Astrocyte (in vitro differentiated cells and primary cell): ENCODE results near the gene EIF1. TPM values are rescaled to one million over a fixed set of nuclear protein-coding genes. Genes with fewer than 3 reads are reported as not detected.

Source experiments
- DNase-seq: peaks from one replicate; pipeline ENCODE4 v3.0.0-alpha.2; 2010; ENCODE audit warnings: low read depth
- FAIRE-seq: peaks from 2 replicates; lab custom pipeline; 2011; peaks lifted over from hg19 to GRCh38; lab: Jason Lieb, UNC
- H2AFZ ChIP-seq: 2 replicates; pipeline ENCODE4 v1.6.0; 2012; ENCODE audit warnings: low read depth, low read length, inconsistent platforms
- H3K27ac ChIP-seq: 2 replicates; pipeline ENCODE4 v1.5.1; 2011; ENCODE audit warnings: low read depth, low read length, inconsistent platforms
- H3K27me3 ChIP-seq: 2 replicates; pipeline ENCODE4 v1.6.0; 2011; ENCODE audit warnings: low read length, inconsistent platforms; ENCODE audit not compliant: insufficient read depth
- H3K36me3 ChIP-seq: 2 replicates; pipeline ENCODE4 v1.5.1; 2011; ENCODE audit warnings: low read length, inconsistent platforms; ENCODE audit not compliant: insufficient read depth
- H3K4me1 ChIP-seq: 2 replicates; pipeline ENCODE4 v1.5.1; 2011; ENCODE audit warnings: low read length, inconsistent platforms; ENCODE audit not compliant: insufficient read depth
- H3K4me2 ChIP-seq: 2 replicates; pipeline ENCODE4 v1.6.0; 2012; ENCODE audit warnings: low read length, inconsistent platforms
- H3K4me3 ChIP-seq: 2 replicates; pipeline ENCODE4 v1.5.1; 2011; ENCODE audit warnings: low read depth, mild to moderate bottlenecking, low read length, inconsistent platforms; ENCODE audit not compliant: insufficient read depth
- H3K79me2 ChIP-seq: 2 replicates; pipeline ENCODE4 v1.6.0; 2012; ENCODE audit warnings: mild to moderate bottlenecking, low read length, inconsistent platforms; ENCODE audit not compliant: insufficient read depth
- H3K9ac ChIP-seq: 2 replicates; pipeline ENCODE4 v1.6.0; 2012; ENCODE audit warnings: mild to moderate bottlenecking, low read length, inconsistent platforms
- H3K9me3 ChIP-seq: 2 replicates; pipeline ENCODE4 v1.5.1; 2012; ENCODE audit warnings: low read depth, mild to moderate bottlenecking, low read length, inconsistent platforms; ENCODE audit not compliant: insufficient read depth
- H4K20me1 ChIP-seq: 2 replicates; pipeline ENCODE4 v1.6.0; 2012; ENCODE audit warnings: low read length, inconsistent platforms; ENCODE audit not compliant: insufficient read depth
- H3K27ac Mint-ChIP-seq: one replicate; pipeline ENCODE4 v1.8.0; 2021; ENCODE audit warnings: mild to moderate bottlenecking, mixed read lengths; ENCODE audit not compliant: unreplicated experiment
- H3K27me3 Mint-ChIP-seq: one replicate; pipeline ENCODE4 v1.8.0; 2021; ENCODE audit warnings: low read depth, mixed read lengths; ENCODE audit not compliant: unreplicated experiment
- H3K36me3 Mint-ChIP-seq: one replicate; pipeline ENCODE4 v1.8.0; 2021; ENCODE audit warnings: low read depth, mixed read lengths; ENCODE audit not compliant: unreplicated experiment
- H3K4me1 Mint-ChIP-seq: one replicate; pipeline ENCODE4 v1.8.0; 2021; ENCODE audit warnings: low read depth, mixed read lengths; ENCODE audit not compliant: unreplicated experiment
- H3K4me3 Mint-ChIP-seq: one replicate; pipeline ENCODE4 v1.8.0; 2021; ENCODE audit warnings: mild to moderate bottlenecking, moderate library complexity, mixed read lengths; ENCODE audit not compliant: unreplicated experiment
- H3K9me3 Mint-ChIP-seq: one replicate; pipeline ENCODE4 v1.8.0; 2021; ENCODE audit warnings: mild to moderate bottlenecking, mixed read lengths; ENCODE audit not compliant: unreplicated experiment
- CTCF ChIP-seq: IDR thresholded peaks from 2 replicates; pipeline ENCODE4 v1.5.1; 2011; ENCODE audit warnings: low read depth, mild to moderate bottlenecking, inconsistent platforms, low read length, moderate library complexity; ENCODE audit not compliant: insufficient read depth
- EZH2 ChIP-seq: IDR thresholded peaks from 2 replicates; pipeline ENCODE4 v1.6.1; 2012; ENCODE audit warnings: mild to moderate bottlenecking, low read length, inconsistent platforms; ENCODE audit not compliant: insufficient read depth
- total RNA-seq: library from RNA; stranded (reverse); gene quantifications from 2 replicates; pipeline ENCODE4 v1.2.1, GENCODE V29; 2021

EIF1 gene
- total RNA-seq, 1 donor from 2014 or later: 767 TPM

GRCh38 chr17:41647038-41647813 lies 41.5 kb upstream of the EIF1 start:
- Histone ChIP-seq H3K4me3 (no peak overlapping the region), H4K20me1 (no peaks in the 10 kb centered on the region), H3K27ac (no peak overlapping the region), H3K36me3 (no peaks in the 10 kb centered on the region), H3K79me2 (no peaks in the 10 kb centered on the region), H3K9ac (no peak overlapping the region), H3K9me3 (no peaks in the 10 kb centered on the region), H3K4me2 (peak overlapping the region; percentile 89), H3K27me3 (no peaks in the 10 kb centered on the region), H2AFZ (peak overlapping the region; percentile 96), H3K4me1 (peaks cover 14% of the 10 kb centered on the region)
- FAIRE-seq: no peak
- TF ChIP-seq EZH2 (no peak), CTCF (no peak)
- Mint-ChIP-seq H3K27me3 (peaks cover 3% of the 10 kb centered on the region), H3K4me1 (peaks cover 12% of the 10 kb centered on the region), H3K27ac (no peak overlapping the region), H3K9me3 (no peaks in the 10 kb centered on the region), H3K36me3 (no peaks in the 10 kb centered on the region), H3K4me3 (no peak overlapping the region)
- DNase-seq: no peak

GRCh38 chr17:41647940-41648410 lies 40.7 kb upstream of the EIF1 start:
- H3K4me1 Mint-ChIP-seq: peaks cover 12% of the 10 kb centered on the region
- peak overlapping the region; percentile 5 for H3K27ac ChIP-seq
- no peaks in the 10 kb centered on the region for H3K27me3 Mint-ChIP-seq
- H3K9ac ChIP-seq: peak overlapping the region; percentile 70
- no peaks in the 10 kb centered on the region for H4K20me1 ChIP-seq
- H3K9me3 ChIP-seq: no peaks in the 10 kb centered on the region
- H3K9me3 Mint-ChIP-seq: no peaks in the 10 kb centered on the region
- H3K36me3 ChIP-seq: no peaks in the 10 kb centered on the region
- H3K27me3 ChIP-seq: no peaks in the 10 kb centered on the region
- FAIRE-seq (no peak), DNase-seq (no peak)
- peak overlapping the region; percentile 59 for H3K4me3 ChIP-seq
- H3K36me3 Mint-ChIP-seq: no peaks in the 10 kb centered on the region
- peaks cover 14% of the 10 kb centered on the region for H3K4me1 ChIP-seq
- H3K27ac Mint-ChIP-seq: no peak overlapping the region
- H3K4me2 ChIP-seq: peak overlapping the region; percentile 89
- peak overlapping the region; percentile 96 for H2AFZ ChIP-seq
- TF ChIP-seq CTCF: peak; percentile 73
- no peak for TF ChIP-seq EZH2
- H3K4me3 Mint-ChIP-seq: peak overlapping the region; percentile 58
- no peaks in the 10 kb centered on the region for H3K79me2 ChIP-seq
